Upper lobe of left lung (tissue), 6 donors: ENCODE results near the gene PBXIP1. TPM values are rescaled to one million over a fixed set of nuclear protein-coding genes. Genes with fewer than 3 reads are reported as not detected.

Experiments
- ATAC-seq, 2 donors: fragments of 200-7000 bp; cut with Tn5 transposase; one replicate each; pipeline ENCODE4 v1.9.1; 2022; ENCODE audit warnings: mild to moderate bottlenecking in 2 of 2, moderate library complexity in 2 of 2; ENCODE audit not compliant: low FRiP score in 2 of 2
- DNase-seq, 2 donors: peaks; one replicate each; pipeline ENCODE4 v3.0.0-alpha.2; 2019 to 2020
- H3K27ac ChIP-seq, 4 donors: fragments of 200-600 bp; sonication (generic); one replicate each; pipeline ENCODE4 v1.5.1; 2016 to 2019
- H3K27me3 ChIP-seq, 4 donors: fragments of 200-600 bp; sonication (generic); one replicate each; pipeline ENCODE4 v1.5.1; 2017 to 2019
- H3K36me3 ChIP-seq, 4 donors: fragments of 200-600 bp; sonication (generic); one replicate each; pipeline ENCODE4 v1.5.1; 2016 to 2019
- H3K4me1 ChIP-seq, 4 donors: fragments of 200-600 bp; sonication (generic); one replicate each; pipeline ENCODE4 v1.5.1; 2018 to 2019
- H3K4me3 ChIP-seq, 4 donors: fragments of 200-600 bp; sonication (generic); one replicate each; pipeline ENCODE4 v1.5.1; 2017 to 2019; ENCODE audit warnings: mild to moderate bottlenecking in 2 of 4, moderate library complexity in 1 of 4
- H3K9me3 ChIP-seq, 4 donors: fragments of 200-600 bp; sonication (generic); one replicate each; pipeline ENCODE4 v1.5.1; 2018 to 2019
- CTCF ChIP-seq, 6 experiments: fragments of 450-650 bp in 4 of 6; fragments of 200-600 bp in 2 of 6; sonication (generic) in 2 of 6; IDR thresholded peaks; one replicate each; pipeline ENCODE4 v1.5.1; 2016 to 2019; ENCODE audit warnings: antibody characterized with exemption in 6 of 6
- EP300 ChIP-seq, 4 donors: sonication (generic); formaldehyde crosslinking; IDR thresholded peaks; one replicate each; pipeline ENCODE4 v1.5.1; 2017; ENCODE audit warnings: antibody characterized with exemption in 4 of 4, control low read depth in 2 of 4
- POLR2A ChIP-seq, 4 donors: fragments of 450-650 bp; IDR thresholded peaks; one replicate each; pipeline ENCODE4 v1.5.1; 2016 to 2017; ENCODE audit warnings: antibody characterized with exemption in 4 of 4, mild to moderate bottlenecking in 2 of 4
- POLR2AphosphoS5 ChIP-seq, 2 donors: sonication (generic); formaldehyde crosslinking; IDR thresholded peaks; one replicate each; pipeline ENCODE4 v1.5.1; 2017; ENCODE audit warnings: antibody characterized with exemption in 2 of 2
- WGBS, 2 donors: methylation state at CpG; one replicate each; pipeline ENCODE4 v1.1.5; 2017 to 2018; 5-methylcytosine and 5-hydroxymethylcytosine counted together
- total RNA-seq, 6 donors: library from RNA; depleted of rRNA in 4 of 6; stranded (reverse); fragments of >200 nt in 4 of 6; gene quantifications; one replicate each; pipeline versions ENCODE4 v1.1.0 to v1.2.1, GENCODE V29; 2016 to 2021
- donor health status: DM: no; HTN: no; CAD: no; lungs with moderate emphysema.
- donor health status: DM: no; HTN: yes; CAD: no; lungs with severe emphysema.

PBXIP1 gene
- total RNA-seq, 6 donors from 2014 or later: 72.1 to 108 (median 83.7) TPM

GRCh38 chr1:154968731-154969130 lies 12.8 kb upstream of the PBXIP1 start:
- Histone ChIP-seq H3K4me1 (peaks cover 46 to 63% (median 58%) of the 10 kb centered on the region in 4 donors), H3K9me3 (no peaks in the 10 kb centered on the region), H3K36me3 (peaks cover 27 to 57% (median 48%) of the 10 kb centered on the region in 4 donors), H3K27me3 (no peaks in the 10 kb centered on the region), H3K27ac (peak overlapping the region; percentile 97 to 99 (median 98)), H3K4me3 (no peak overlapping the region)
- ATAC-seq: no peak
- TF ChIP-seq POLR2A (IDR thresholded peaks at IDR 0.05) (no peak), POLR2AphosphoS5 (IDR thresholded peaks at IDR 0.05) (no peak), EP300 (IDR thresholded peaks at IDR 0.05) (no peak), CTCF (IDR thresholded peaks at IDR 0.05) (no peak)
- WGBS, 2 donors: 88 to 90% methylated on average over 3 of the region's 3 CpGs
- DNase-seq: no peak

- Histone ChIP-seq H3K27ac (peak overlapping the region; percentile 2 to 99 (median 98)), H3K27me3 (no peaks in the 10 kb centered on the region), H3K9me3 (no peaks in the 10 kb centered on the region), H3K36me3 (peaks cover 27 to 67% (median 58%) of the 10 kb centered on the region in 4 donors), H3K4me3 (no peak overlapping the region), H3K4me1 (peaks cover 47 to 62% (median 55%) of the 10 kb centered on the region in 4 donors)
- TF ChIP-seq EP300 (IDR thresholded peaks at IDR 0.05) (no peak), POLR2A (IDR thresholded peaks at IDR 0.05) (no peak), POLR2AphosphoS5 (IDR thresholded peaks at IDR 0.05) (no peak), CTCF (IDR thresholded peaks at IDR 0.05) (no peak)
- WGBS, 2 donors: 54 to 68% methylated on average over 2 to 5 of the region's 5 CpGs
- DNase-seq (no peak), ATAC-seq (no peak)
Observed at GRCh38 chr1:154967331-154967950, 11.5 kb upstream of the PBXIP1 start.

DNA sequence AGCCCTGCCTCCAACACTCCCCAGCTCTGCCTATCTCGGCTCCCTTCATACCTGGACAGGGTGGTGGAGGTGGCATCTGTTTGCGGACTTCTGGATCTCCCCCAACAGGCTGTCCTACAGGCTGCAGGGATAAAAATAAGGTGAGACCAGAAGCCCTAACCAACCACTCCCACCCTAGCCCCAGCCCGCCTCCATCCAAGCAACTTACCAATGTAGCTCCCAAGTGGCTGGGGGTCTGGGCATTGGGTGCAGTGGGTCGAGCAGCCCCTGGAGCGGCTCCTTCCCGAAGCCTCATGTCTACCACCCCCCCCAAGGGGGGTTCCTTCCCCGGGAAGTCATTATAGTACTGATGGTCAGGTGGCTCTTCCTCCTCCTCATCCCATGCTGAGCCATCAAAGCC lies 10.2 kb upstream of the PBXIP1 start:
- DNase-seq (no peak), ATAC-seq (no peak)
- Histone ChIP-seq H3K9me3 (no peaks in the 10 kb centered on the region), H3K36me3 (peaks cover 27 to 67% (median 58%) of the 10 kb centered on the region in 4 donors), H3K27ac (peak overlapping the region in 2 of 4 donors; percentile 4 to 11), H3K27me3 (no peaks in the 10 kb centered on the region), H3K4me3 (no peak overlapping the region), H3K4me1 (peaks cover 37 to 55% (median 45%) of the 10 kb centered on the region in 4 donors)
- WGBS, 2 donors: 86 to 95% methylated on average over 7 of the region's 7 CpGs
- no peak for TF ChIP-seq EP300 (IDR thresholded peaks at IDR 0.05)
- TF ChIP-seq POLR2AphosphoS5 (IDR thresholded peaks at IDR 0.05): no peak
- no peak for TF ChIP-seq CTCF (IDR thresholded peaks at IDR 0.05)
- TF ChIP-seq POLR2A (IDR thresholded peaks at IDR 0.05): no peak

DNA sequence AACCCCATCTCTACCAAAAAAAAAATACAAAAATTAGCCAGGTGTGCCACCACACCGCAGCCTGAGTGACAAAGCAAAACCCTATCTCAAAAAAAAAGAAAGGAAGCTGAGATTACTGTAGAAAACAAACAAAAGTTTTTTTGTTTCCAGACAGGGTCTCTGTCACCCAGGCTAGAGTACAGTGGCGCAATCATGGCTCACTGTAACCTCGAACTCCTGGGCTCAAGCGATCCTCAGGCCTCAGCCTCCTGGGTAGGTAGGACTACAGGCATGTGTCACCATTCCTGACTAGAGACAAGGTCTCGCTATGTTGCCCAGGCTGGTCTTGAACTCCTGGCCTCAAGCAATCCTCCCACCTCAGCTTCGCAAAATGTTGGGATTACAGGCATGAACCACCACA lies 8.5 kb upstream of the PBXIP1 start:
- Histone ChIP-seq H3K36me3 (peaks cover 27 to 69% (median 61%) of the 10 kb centered on the region in 4 donors), H3K27me3 (no peaks in the 10 kb centered on the region), H3K9me3 (no peaks in the 10 kb centered on the region), H3K27ac (no peak overlapping the region), H3K4me1 (peaks cover 34 to 52% (median 40%) of the 10 kb centered on the region in 4 donors), H3K4me3 (no peak overlapping the region)
- DNase-seq (no peak), ATAC-seq (no peak)
- TF ChIP-seq EP300 (IDR thresholded peaks at IDR 0.05): no peak
- no peak for TF ChIP-seq CTCF (IDR thresholded peaks at IDR 0.05)
- no peak for TF ChIP-seq POLR2AphosphoS5 (IDR thresholded peaks at IDR 0.05)
- no peak for TF ChIP-seq POLR2A (IDR thresholded peaks at IDR 0.05)
- WGBS, 2 donors: 88 to 91% methylated on average over 6 of the region's 6 CpGs

- peaks cover 27 to 70% (median 66%) of the 10 kb centered on the region in 4 donors for H3K36me3 ChIP-seq
- no peak for TF ChIP-seq POLR2A (IDR thresholded peaks at IDR 0.05)
- TF ChIP-seq EP300 (IDR thresholded peaks at IDR 0.05): no peak
- no peak for TF ChIP-seq CTCF (IDR thresholded peaks at IDR 0.05)
- no peak for TF ChIP-seq POLR2AphosphoS5 (IDR thresholded peaks at IDR 0.05)
- H3K4me1 ChIP-seq: peaks cover 27 to 47% (median 34%) of the 10 kb centered on the region in 4 donors
- no peaks in the 10 kb centered on the region for H3K9me3 ChIP-seq
- no peaks in the 10 kb centered on the region for H3K27me3 ChIP-seq
- WGBS, 2 donors: 87 to 88% methylated on average over 8 of the region's 8 CpGs
- DNase-seq (no peak), ATAC-seq (no peak)
- no peak overlapping the region for H3K4me3 ChIP-seq
- peak overlapping the region in 2 of 4 donors; percentile 12 to 98 for H3K27ac ChIP-seq
Observed at GRCh38 chr1:154963643-154964042, 7.7 kb upstream of the PBXIP1 start.
